ENCODE measurements around the gene TBC1D17.
A peak's percentile ranks its signal among the peaks of the same experiment; 100 is the strongest.

TBC1D17 gene

DNA sequence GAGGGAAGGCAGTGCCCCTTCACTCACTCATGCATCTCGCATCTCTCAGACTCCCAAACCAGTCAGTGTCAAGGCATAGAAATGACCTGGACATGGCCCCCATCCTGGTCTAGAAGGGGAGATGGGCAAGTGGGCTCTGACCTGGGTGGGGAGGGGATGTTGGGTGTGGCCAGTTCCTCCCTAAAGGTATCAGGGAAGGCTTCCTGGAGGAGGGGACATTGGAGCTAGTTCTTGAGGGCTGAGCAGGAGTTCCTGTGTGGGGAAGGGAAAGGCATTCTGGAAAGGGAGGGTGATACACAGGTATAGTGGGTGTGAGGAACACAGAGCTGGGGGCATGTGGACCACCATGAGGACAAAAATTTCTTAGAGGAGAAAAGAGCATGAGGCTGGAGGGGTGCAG lies 15.2 kb downstream of the TBC1D17 start:
- Histone ChIP-seq H3K27ac (no peak overlapping the region), H3K36me3 (ENCODE audit: insufficient read depth) (no peaks in the 10 kb centered on the region), H2AFZ (ENCODE audit: low read depth) (no peak overlapping the region), H3K4me3 (IDR thresholded peaks at IDR 0.05; ENCODE audit: insufficient read depth, low read depth, low read length) (no peak overlapping the region), H3K9ac (no peak overlapping the region), H4K20me1 (ENCODE audit: insufficient read depth) (no peaks in the 10 kb centered on the region), H3K79me2 (ENCODE audit: insufficient read depth, low read depth) (no peaks in the 10 kb centered on the region), H3K4me1 (ENCODE audit: low read depth, poor library complexity, severe bottlenecking) (peaks cover 62% of the 10 kb centered on the region), H3K27me3 (ENCODE audit: insufficient read depth, low read depth) (no peaks in the 10 kb centered on the region), H3K4me2 (no peak overlapping the region)
- no peak for TF ChIP-seq CTCF (conservative IDR thresholded peaks at IDR 0.05; ENCODE audit: low read depth, low read length)

- H3K4me2 ChIP-seq, result 0 out of 2 replicates have a peak overlapping the region, but pooled peaks have one; percentile 80
- H3K27ac ChIP-seq, result no peak overlapping the region; the same call in 1 of the 2 replicates
- H3K27me3 ChIP-seq (ENCODE audit: insufficient read depth, low read depth), result no peaks in the 10 kb centered on the region
- no peaks in the 10 kb centered on the region for H3K79me2 ChIP-seq (ENCODE audit: insufficient read depth, low read depth)
- H3K36me3 ChIP-seq (ENCODE audit: insufficient read depth), result no peaks in the 10 kb centered on the region
- H2AFZ ChIP-seq (ENCODE audit: low read depth), result no peak overlapping the region
- H3K4me3 ChIP-seq (IDR thresholded peaks at IDR 0.05; ENCODE audit: insufficient read depth, low read depth, low read length), result no peak overlapping the region
- H3K4me1 ChIP-seq (ENCODE audit: low read depth, poor library complexity, severe bottlenecking), result peaks cover 74% of the 10 kb centered on the region
- no peak overlapping the region for H3K9ac ChIP-seq
- no peaks in the 10 kb centered on the region for H4K20me1 ChIP-seq (ENCODE audit: insufficient read depth)
- TF ChIP-seq CTCF (conservative IDR thresholded peaks at IDR 0.05; ENCODE audit: low read depth, low read length), result no peak
Observed at GRCh38 chr19:49894011-49894664, 16.6 kb downstream of the TBC1D17 start.

GRCh38 chr19:49894879-49895565 lies 17.5 kb downstream of the TBC1D17 start:
- Histone ChIP-seq H3K79me2 (ENCODE audit: insufficient read depth, low read depth) (no peaks in the 10 kb centered on the region), H4K20me1 (ENCODE audit: insufficient read depth) (no peaks in the 10 kb centered on the region), H3K4me3 (IDR thresholded peaks at IDR 0.05; ENCODE audit: insufficient read depth, low read depth, low read length) (no peak overlapping the region), H2AFZ (ENCODE audit: low read depth) (no peak overlapping the region; the same call in 1 of the 2 replicates), H3K4me1 (ENCODE audit: low read depth, poor library complexity, severe bottlenecking) (peaks cover 74% of the 10 kb centered on the region), H3K27me3 (ENCODE audit: insufficient read depth, low read depth) (no peaks in the 10 kb centered on the region), H3K4me2 (peak overlapping the region; percentile 80), H3K36me3 (ENCODE audit: insufficient read depth) (no peaks in the 10 kb centered on the region), H3K9ac (peak overlapping the region; percentile 29; the same call in 1 of the 2 replicates), H3K27ac (peak overlapping the region; percentile 47)
- TF ChIP-seq CTCF (conservative IDR thresholded peaks at IDR 0.05; ENCODE audit: low read depth, low read length), result no peak

GRCh38 chr19:49895566-49896297 lies 18.2 kb downstream of the TBC1D17 start:
- peak overlapping the region; percentile 29; the same call in 1 of the 2 replicates for H3K9ac ChIP-seq
- H3K79me2 ChIP-seq (ENCODE audit: insufficient read depth, low read depth), result no peaks in the 10 kb centered on the region
- H3K4me2 ChIP-seq, result peak overlapping the region; percentile 80
- H3K27ac ChIP-seq, result peak overlapping the region; percentile 95
- no peak for TF ChIP-seq CTCF (conservative IDR thresholded peaks at IDR 0.05; ENCODE audit: low read depth, low read length)
- no peaks in the 10 kb centered on the region for H4K20me1 ChIP-seq (ENCODE audit: insufficient read depth)
- H2AFZ ChIP-seq (ENCODE audit: low read depth), result no peak overlapping the region; the same call in 1 of the 2 replicates
- no peak overlapping the region for H3K4me3 ChIP-seq (IDR thresholded peaks at IDR 0.05; ENCODE audit: insufficient read depth, low read depth, low read length)
- peaks cover 80% of the 10 kb centered on the region for H3K4me1 ChIP-seq (ENCODE audit: low read depth, poor library complexity, severe bottlenecking)
- no peaks in the 10 kb centered on the region for H3K36me3 ChIP-seq (ENCODE audit: insufficient read depth)
- H3K27me3 ChIP-seq (ENCODE audit: insufficient read depth, low read depth), result no peaks in the 10 kb centered on the region
